Cerebellar nuclear complex (tissue), 1 donor: Measurements from ENCODE around the gene SRP54.
A peak's percentile ranks its signal among the peaks of the same experiment; 100 is the strongest.
"Not testable (repeated sequence)": the region's sequence is repeated elsewhere in the genome, so short reads cannot be mapped to it uniquely, and the experiment has no call there.

Source experiments
- DNase-seq, 2 experiments: peaks; one replicate each; lab custom pipeline; 2025; lab: John Stamatoyannopoulos, UW

The SRP54 gene

GRCh38 chr14:34983786-34984185, 994 bp downstream of the SRP54 start:
- no peak for DNase-seq

DNA sequence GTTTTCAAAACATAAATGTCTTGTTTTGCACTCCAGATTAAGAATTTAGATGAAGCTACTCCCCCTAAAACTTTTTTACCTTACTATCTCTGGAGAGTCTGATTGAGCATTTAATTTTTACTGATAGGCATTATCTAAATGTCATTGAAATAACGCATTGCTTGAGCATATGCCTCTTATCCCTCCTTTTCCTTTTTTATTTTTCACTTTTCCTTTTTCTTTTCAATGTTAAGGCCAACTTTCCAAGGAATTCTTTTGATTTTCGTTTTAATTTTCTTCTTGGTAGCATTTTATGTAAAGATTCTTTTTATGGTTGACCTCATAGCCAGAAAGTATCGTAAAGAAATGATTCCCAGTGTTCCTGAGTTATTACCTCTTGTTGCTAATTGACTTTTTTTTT, 2.9 kb downstream of the SRP54 start:
- no peak for DNase-seq

GRCh38 chr14:34987180-34987579, 4.4 kb downstream of the SRP54 start:
- DNase-seq, result no peak

- DNase-seq, result no peak
Measured at GRCh38 chr14:34989762-34990161, 7.0 kb downstream of the SRP54 start.

DNA sequence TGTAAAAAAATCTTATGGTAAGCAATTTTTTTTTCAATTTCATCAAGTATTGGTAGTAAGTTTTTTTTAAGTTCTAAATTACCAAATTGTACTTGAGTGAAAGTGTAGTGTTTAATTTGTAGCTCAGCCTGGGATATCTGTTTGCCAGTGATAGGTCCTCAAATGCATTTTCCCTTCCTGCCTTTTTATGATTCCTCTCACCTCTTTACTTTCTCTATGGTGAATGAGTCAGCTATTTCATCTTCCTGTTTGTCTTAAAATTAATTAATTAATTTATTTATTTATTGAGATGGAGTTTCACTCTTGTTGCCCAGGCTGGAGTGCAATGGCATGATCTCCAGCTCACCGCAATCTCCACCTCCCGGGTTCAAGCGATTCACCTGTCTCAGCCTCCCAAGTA, 10.6 kb downstream of the SRP54 start:
- DNase-seq, result no peak

DNA sequence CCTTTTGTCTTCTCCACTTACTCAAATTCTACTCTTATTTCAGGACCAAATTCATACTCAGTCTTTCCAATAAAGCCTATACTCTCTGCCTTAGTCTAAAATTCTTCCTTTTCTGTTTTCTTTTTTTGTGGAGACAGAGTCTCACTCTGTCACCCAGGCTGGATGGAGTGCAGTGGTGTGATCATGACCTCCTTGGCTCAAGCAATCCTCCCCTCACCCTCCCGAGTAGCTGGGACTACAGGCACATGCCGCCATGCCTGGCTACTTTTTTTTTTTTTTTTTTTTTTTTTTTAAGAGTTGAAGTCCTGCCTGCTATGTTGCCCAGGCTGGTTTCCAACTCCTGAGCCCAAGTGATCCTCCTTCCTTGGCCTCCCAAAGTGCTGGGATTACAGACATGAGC, 11.9 kb downstream of the SRP54 start:
- no peak for DNase-seq

DNA sequence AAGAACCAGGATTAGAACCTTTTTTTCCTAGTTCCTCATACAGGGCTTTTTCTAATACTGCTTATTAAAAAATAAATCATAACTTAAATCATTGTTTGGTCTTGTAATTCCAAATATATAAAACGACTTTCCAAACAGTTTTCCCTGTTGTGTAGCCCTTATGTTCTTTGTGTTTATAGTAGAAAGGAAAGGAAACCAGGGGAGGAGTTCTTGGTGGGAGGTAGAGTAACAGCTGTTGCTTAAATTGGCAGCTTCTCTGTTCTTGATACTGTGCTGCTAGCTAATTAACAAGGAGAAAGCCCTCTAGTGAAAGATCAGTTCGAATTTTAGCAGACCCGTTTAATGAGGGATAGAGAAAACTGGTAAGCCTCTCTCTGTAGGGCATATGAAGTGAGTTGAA, 15.0 kb downstream of the SRP54 start:
- no peak for DNase-seq

GRCh38 chr14:34999500-34999899, 16.7 kb downstream of the SRP54 start:
- DNase-seq, result no peak

DNA sequence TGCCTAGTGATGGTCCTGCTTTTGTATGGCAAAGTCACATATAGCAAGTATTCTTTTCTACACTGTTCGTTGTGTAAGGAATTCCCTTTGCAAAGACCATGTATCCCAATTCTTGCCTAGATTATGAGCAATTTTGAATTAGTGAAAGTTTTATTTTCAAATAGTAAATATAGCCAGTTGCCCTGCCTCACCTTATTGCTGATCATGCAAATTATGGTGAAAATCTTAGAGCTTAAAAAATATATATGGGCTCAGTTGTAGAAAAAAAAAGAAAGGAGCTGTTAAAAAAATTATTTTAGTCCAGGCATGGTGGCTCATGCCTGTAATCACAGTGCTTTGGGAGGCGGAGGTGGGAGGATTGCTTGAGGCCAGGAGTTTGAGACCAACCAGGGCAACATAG, 18.8 kb downstream of the SRP54 start:
- DNase-seq, result no peak

GRCh38 chr14:35004839-35005238, 22.0 kb downstream of the SRP54 start:
- DNase-seq, result no peak

GRCh38 chr14:35016568-35016967, 33.8 kb downstream of the SRP54 start:
- DNase-seq, result no peak

DNA sequence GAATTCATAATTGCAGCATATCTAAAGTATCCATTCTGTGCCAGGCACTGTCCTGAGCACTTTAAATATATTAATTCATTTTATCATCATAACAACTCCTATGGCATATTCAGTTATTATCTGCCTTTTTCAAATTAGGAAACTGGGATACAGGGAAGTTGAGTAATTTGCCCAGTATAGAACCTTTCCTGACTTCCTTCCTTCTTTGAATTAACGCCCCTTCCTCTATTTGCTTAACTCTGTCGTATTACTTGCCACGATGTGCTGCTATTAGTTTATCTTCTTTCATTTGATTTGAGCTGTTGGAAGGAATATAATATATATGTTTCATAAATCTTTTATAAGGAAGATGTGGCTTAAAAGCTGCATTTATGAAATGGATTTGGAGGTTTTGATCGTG, 37.9 kb downstream of the SRP54 start:
- DNase-seq, result no peak

DNA sequence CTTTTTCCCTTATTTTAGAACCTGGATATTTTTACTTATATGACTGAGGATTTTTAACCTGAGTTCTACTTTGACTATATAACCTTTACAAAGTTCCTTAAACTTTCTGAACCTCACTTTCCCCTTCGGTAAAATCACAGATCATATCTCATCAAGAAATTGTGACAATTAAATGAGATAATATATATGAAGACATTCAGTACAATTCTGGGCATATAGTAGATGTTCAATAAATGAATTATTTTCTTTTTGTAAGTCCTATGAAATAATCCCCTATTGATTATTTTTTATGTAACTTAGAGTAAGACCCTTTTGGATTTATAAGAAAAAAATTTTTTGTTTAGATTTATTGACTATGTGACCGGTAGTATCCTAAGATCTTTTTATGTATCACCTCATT, 45.6 kb downstream of the SRP54 start:
- no peak for DNase-seq

GRCh38 chr14:35032562-35032961, 49.8 kb downstream of the SRP54 start:
- DNase-seq, result no peak

DNA sequence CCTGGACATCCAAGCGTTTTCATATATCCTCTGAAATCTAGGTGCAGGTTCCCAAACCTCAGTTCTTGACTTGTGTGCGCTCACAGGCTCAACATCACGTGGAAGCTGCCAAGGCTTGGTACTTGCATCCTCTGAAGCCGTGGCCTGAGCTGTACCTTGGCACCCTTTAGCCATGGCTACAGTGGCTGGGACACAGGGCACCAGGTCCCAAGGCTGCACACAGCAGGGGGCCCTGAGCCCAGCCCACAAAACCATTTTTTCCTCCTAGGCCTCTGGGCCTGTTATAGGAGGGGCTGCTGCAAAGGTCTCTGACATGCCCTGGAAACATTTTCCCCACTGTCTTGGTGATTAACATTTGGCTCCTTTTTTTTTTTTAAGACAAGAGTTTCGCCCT, 51.6 kb downstream of the SRP54 start:
- no peak for DNase-seq

DNA sequence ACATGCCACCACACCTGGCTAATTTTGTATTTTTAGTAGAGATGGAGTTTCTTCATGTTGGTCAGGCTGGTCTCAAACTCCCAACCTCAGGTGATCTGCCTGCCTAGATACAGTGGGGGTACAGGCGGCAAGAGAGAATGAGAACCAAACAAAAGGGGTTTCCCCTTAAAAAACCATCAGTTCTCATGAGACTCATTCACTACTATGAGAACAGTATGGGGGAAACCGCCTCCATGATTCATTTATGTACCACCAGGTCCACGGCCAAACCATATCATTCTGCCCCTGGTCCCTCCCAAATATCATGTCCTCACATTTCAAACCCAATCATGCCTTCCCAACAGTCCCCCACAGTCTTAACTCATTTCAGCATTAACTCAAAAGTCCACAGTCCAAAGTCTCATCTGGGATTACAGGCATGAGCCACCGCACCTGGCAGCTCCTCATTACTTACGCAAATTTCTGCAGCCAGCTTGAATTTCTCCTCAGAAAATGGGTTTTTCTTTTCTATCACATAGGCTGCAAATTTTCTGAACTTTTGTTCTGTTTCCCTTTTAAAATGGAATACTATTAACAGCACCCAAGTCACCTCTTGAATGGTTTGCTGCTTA, 52.3 kb downstream of the SRP54 start:
- DNase-seq, result not testable (repeated sequence)

GRCh38 chr14:35038312-35038711, 55.5 kb downstream of the SRP54 start:
- not testable (repeated sequence) for DNase-seq

DNA sequence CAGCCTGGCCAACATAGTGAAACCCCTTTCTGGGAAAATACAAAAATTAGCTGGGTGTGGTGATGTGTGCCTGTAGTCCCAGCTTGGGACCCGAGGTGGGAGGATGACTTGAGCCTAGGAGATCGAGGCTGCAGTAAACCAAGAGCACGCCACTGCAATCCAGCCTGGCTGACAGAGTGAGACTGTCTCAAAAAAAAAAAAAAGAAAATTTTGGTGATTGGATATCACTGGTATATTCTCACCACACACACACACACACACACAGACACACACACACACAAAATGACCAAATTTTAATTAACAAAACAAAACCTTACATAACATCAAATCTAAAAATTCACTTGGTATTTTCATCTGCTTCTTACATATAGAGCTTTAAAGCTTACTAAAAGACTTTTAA, 59.8 kb downstream of the SRP54 start:
- DNase-seq, result no peak

GRCh38 chr14:35043046-35043445, 60.3 kb downstream of the SRP54 start:
- DNase-seq, result no peak

DNA sequence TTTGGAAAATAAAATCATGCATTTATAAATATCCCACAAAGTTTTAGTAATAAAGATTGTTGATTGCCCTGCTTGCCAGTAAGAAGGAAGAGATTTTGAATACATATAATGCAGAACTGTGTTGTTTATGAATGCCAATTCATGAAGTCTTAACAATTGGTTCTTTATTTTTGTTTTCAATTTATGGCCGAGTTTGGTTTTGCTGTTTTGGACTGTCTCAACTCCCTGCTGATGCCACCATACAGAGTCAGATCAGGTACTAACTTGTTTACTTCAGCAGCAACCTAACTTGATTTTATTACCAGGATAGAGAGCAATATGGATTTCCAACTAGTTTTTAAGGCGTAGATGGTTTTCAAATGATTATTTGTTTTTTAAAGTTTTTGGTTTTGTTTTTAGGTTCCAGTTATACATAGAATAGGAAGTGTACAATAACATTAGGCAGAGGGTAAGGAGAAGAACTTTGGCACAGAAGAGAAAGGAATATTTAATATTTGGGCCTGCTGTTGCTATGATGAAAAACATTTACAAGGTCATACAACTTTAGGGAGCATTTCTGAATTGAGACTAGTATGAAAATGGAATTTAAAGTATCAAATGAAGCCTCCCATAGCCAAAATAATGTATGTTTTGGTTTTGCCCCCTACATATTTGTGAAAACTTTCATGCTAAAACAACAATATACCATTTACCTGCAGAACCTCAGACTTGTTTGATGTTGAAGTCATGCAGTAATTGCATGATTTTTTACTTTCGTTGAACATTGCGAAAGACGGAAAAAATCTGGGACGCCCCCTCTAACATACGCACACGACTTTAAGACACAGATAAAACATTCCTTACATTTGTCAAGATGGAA, 62.4 kb downstream of the SRP54 start:
- DNase-seq, result no peak

DNA sequence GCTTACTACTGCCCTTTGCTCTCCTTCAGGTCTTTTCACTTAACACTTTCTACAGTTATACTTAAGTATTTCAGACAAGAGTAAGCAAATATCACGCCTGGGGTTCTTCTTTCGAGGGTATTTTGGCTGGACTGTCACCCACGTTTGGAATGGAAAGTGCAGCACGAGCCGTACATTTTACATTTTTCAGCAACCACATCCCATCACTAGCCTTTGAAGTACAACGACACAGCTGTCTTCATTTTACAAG, 62.9 kb downstream of the SRP54 start:
- DNase-seq, result no peak

- peak; percentile 89 to 91 for DNase-seq
Measured at GRCh38 chr14:35046048-35046750, 63.4 kb downstream of the SRP54 start, which contains the start of gene FAM177A1. TSS of gene FAM177A1 (plus strand) at chr14:35046272. CDS start at chr14:35046464, 192 bp downstream.
